ENCODE measurements around the gene MEIS2.
A peak's percentile ranks its signal among the peaks of the same experiment; 100 is the strongest.

MEIS2 gene

GRCh38 chr15:37115538-37115937 is 15.2 kb upstream of the MEIS2 start:
- Histone ChIP-seq H2AK5ac (ENCODE audit: low read length) (no peak overlapping the region), H3K4ac (ENCODE audit: low read depth, low read length) (no peak overlapping the region), H4K91ac (ENCODE audit: low read depth, low read length) (no peak overlapping the region), H4K8ac (ENCODE audit: low read depth, low read length) (no peak overlapping the region), H3K27ac (ENCODE audit: low read depth, low read length) (no peak overlapping the region), H3K4me3 (ENCODE audit: low read depth, low read length) (no peak overlapping the region), H3K23ac (ENCODE audit: low read length) (no peak overlapping the region), H2BK120ac (ENCODE audit: insufficient read depth, low read length, poor library complexity) (no peak overlapping the region), H4K12ac (ENCODE audit: low read depth, low read length) (no peak overlapping the region), H3K27me3 (ENCODE audit: insufficient read depth, low read length) (no peaks in the 10 kb centered on the region), H2BK12ac (ENCODE audit: low read length) (no peak overlapping the region), H3K9ac (ENCODE audit: low read length) (no peak overlapping the region), H3K9me3 (ENCODE audit: insufficient read depth, low read depth, low read length) (no peaks in the 10 kb centered on the region), H2AFZ (ENCODE audit: insufficient read depth, low read length, poor library complexity) (no peak overlapping the region), H2BK5ac (ENCODE audit: low read depth, low read length, poor library complexity) (no peak overlapping the region), H3K79me2 (ENCODE audit: control insufficient read depth, insufficient read depth, low read length, poor library complexity) (no peaks in the 10 kb centered on the region), H3K4me2 (ENCODE audit: low read length) (no peak overlapping the region), H3K14ac (ENCODE audit: low read length) (no peak overlapping the region), H3K4me1 (ENCODE audit: control insufficient read depth in 1 of 2, insufficient read depth in 2 of 2, low read length in 2 of 2) (peaks cover 4 to 8% of the 10 kb centered on the region in 2 experiments), H3K18ac (ENCODE audit: low read length) (no peak overlapping the region), H3K36me3 (ENCODE audit: control insufficient read depth in 1 of 2, insufficient read depth in 2 of 2, low read length in 2 of 2) (no peaks in the 10 kb centered on the region), H3K79me1 (ENCODE audit: low read length) (no peaks in the 10 kb centered on the region)
- no CpG with 5 or more reads among the region's 3 CpGs for whole genome bisulfite sequencing (ENCODE audit: extremely low coverage, insufficient coverage, insufficient read length)
- DNase-seq, result no peak

- Histone ChIP-seq H4K12ac (ENCODE audit: low read depth, low read length) (no peak overlapping the region), H2AK5ac (ENCODE audit: low read length) (no peak overlapping the region), H4K8ac (ENCODE audit: low read depth, low read length) (no peak overlapping the region), H3K79me2 (ENCODE audit: control insufficient read depth, insufficient read depth, low read length, poor library complexity) (no peaks in the 10 kb centered on the region), H2BK5ac (ENCODE audit: low read depth, low read length, poor library complexity) (no peak overlapping the region), H3K4me2 (ENCODE audit: low read length) (no peak overlapping the region), H4K91ac (ENCODE audit: low read depth, low read length) (no peak overlapping the region), H3K27ac (ENCODE audit: low read depth, low read length) (no peak overlapping the region), H3K14ac (ENCODE audit: low read length) (no peak overlapping the region), H3K4me1 (ENCODE audit: control insufficient read depth in 1 of 2, insufficient read depth in 2 of 2, low read length in 2 of 2) (peaks cover 4 to 15% of the 10 kb centered on the region in 2 experiments), H3K23ac (ENCODE audit: low read length) (no peak overlapping the region), H2AFZ (ENCODE audit: insufficient read depth, low read length, poor library complexity) (no peak overlapping the region), H3K9me3 (ENCODE audit: insufficient read depth, low read depth, low read length) (no peaks in the 10 kb centered on the region), H3K18ac (ENCODE audit: low read length) (no peak overlapping the region), H3K79me1 (ENCODE audit: low read length) (no peaks in the 10 kb centered on the region), H3K9ac (ENCODE audit: low read length) (no peak overlapping the region), H3K36me3 (ENCODE audit: control insufficient read depth in 1 of 2, insufficient read depth in 2 of 2, low read length in 2 of 2) (no peaks in the 10 kb centered on the region), H2BK12ac (ENCODE audit: low read length) (no peak overlapping the region), H3K27me3 (ENCODE audit: insufficient read depth, low read length) (peaks cover 9% of the 10 kb centered on the region), H2BK120ac (ENCODE audit: insufficient read depth, low read length, poor library complexity) (no peak overlapping the region), H3K4me3 (ENCODE audit: low read depth, low read length) (no peak overlapping the region), H3K4ac (ENCODE audit: low read depth, low read length) (no peak overlapping the region)
- DNase-seq, result no peak
- no CpG with 5 or more reads among the region's 5 CpGs for WGBS (ENCODE audit: extremely low coverage, insufficient coverage, insufficient read length)
These were observed 12.8 kb upstream of the MEIS2 start for GRCh38 chr15:37112971-37113670.

GRCh38 chr15:37112171-37112570 is 11.8 kb upstream of the MEIS2 start:
- no peak overlapping the region for H2AFZ ChIP-seq (ENCODE audit: insufficient read depth, low read length, poor library complexity)
- WGBS (ENCODE audit: extremely low coverage, insufficient coverage, insufficient read length), result no CpG with 5 or more reads among the region's 4 CpGs

GRCh38 chr15:37111427-37111717 is 11.0 kb upstream of the MEIS2 start:
- Histone ChIP-seq H3K23ac (ENCODE audit: low read length) (no peak overlapping the region), H3K36me3 (ENCODE audit: control insufficient read depth in 1 of 2, insufficient read depth in 2 of 2, low read length in 2 of 2) (no peaks in the 10 kb centered on the region), H3K18ac (ENCODE audit: low read length) (no peak overlapping the region), H3K79me1 (ENCODE audit: low read length) (no peaks in the 10 kb centered on the region), H3K9ac (ENCODE audit: low read length) (no peak overlapping the region), H2BK120ac (ENCODE audit: insufficient read depth, low read length, poor library complexity) (no peak overlapping the region), H3K14ac (ENCODE audit: low read length) (no peak overlapping the region), H3K4me3 (ENCODE audit: low read depth, low read length) (no peak overlapping the region), H3K79me2 (ENCODE audit: control insufficient read depth, insufficient read depth, low read length, poor library complexity) (no peaks in the 10 kb centered on the region), H3K9me3 (ENCODE audit: insufficient read depth, low read depth, low read length) (no peaks in the 10 kb centered on the region), H3K4me2 (ENCODE audit: low read length) (peak overlapping the region; percentile 66), H4K91ac (ENCODE audit: low read depth, low read length) (no peak overlapping the region), H2AK5ac (ENCODE audit: low read length) (no peak overlapping the region), H3K27ac (ENCODE audit: low read depth, low read length) (no peak overlapping the region), H3K4ac (ENCODE audit: low read depth, low read length) (no peak overlapping the region), H4K12ac (ENCODE audit: low read depth, low read length) (no peak overlapping the region), H4K8ac (ENCODE audit: low read depth, low read length) (no peak overlapping the region), H2BK12ac (ENCODE audit: low read length) (no peak overlapping the region), H2BK5ac (ENCODE audit: low read depth, low read length, poor library complexity) (no peak overlapping the region), H3K27me3 (ENCODE audit: insufficient read depth, low read length) (peaks cover 20% of the 10 kb centered on the region), H2AFZ (ENCODE audit: insufficient read depth, low read length, poor library complexity) (no peak overlapping the region), H3K4me1 (ENCODE audit: control insufficient read depth in 1 of 2, insufficient read depth in 2 of 2, low read length in 2 of 2) (peaks cover 4 to 15% of the 10 kb centered on the region in 2 experiments)
- WGBS (ENCODE audit: extremely low coverage, insufficient coverage, insufficient read length), result no CpG with 5 or more reads among the region's 3 CpGs
- no peak for DNase-seq

More at GRCh38 chr15:37112171-37112570, 11.8 kb upstream of the MEIS2 start:
- Histone ChIP-seq H3K14ac (ENCODE audit: low read length) (no peak overlapping the region), H4K12ac (ENCODE audit: low read depth, low read length) (no peak overlapping the region), H3K4me2 (ENCODE audit: low read length) (no peak overlapping the region), H3K9me3 (ENCODE audit: insufficient read depth, low read depth, low read length) (no peaks in the 10 kb centered on the region), H3K23ac (ENCODE audit: low read length) (no peak overlapping the region), H2AK5ac (ENCODE audit: low read length) (no peak overlapping the region), H3K27me3 (ENCODE audit: insufficient read depth, low read length) (peaks cover 16% of the 10 kb centered on the region), H3K79me2 (ENCODE audit: control insufficient read depth, insufficient read depth, low read length, poor library complexity) (no peaks in the 10 kb centered on the region), H3K4ac (ENCODE audit: low read depth, low read length) (no peak overlapping the region), H2BK5ac (ENCODE audit: low read depth, low read length, poor library complexity) (no peak overlapping the region), H4K91ac (ENCODE audit: low read depth, low read length) (no peak overlapping the region), H3K4me1 (ENCODE audit: control insufficient read depth in 1 of 2, insufficient read depth in 2 of 2, low read length in 2 of 2) (peaks cover 4 to 15% of the 10 kb centered on the region in 2 experiments), H3K79me1 (ENCODE audit: low read length) (no peaks in the 10 kb centered on the region), H2BK12ac (ENCODE audit: low read length) (no peak overlapping the region), H3K18ac (ENCODE audit: low read length) (no peak overlapping the region), H3K4me3 (ENCODE audit: low read depth, low read length) (no peak overlapping the region), H2BK120ac (ENCODE audit: insufficient read depth, low read length, poor library complexity) (no peak overlapping the region), H3K27ac (ENCODE audit: low read depth, low read length) (no peak overlapping the region), H3K36me3 (ENCODE audit: control insufficient read depth in 1 of 2, insufficient read depth in 2 of 2, low read length in 2 of 2) (no peaks in the 10 kb centered on the region), H3K9ac (ENCODE audit: low read length) (no peak overlapping the region), H4K8ac (ENCODE audit: low read depth, low read length) (no peak overlapping the region)
- peak in 1 of 2 donors; percentile 21 for DNase-seq
